H1 (cell line): ENCODE results near the gene SLC7A7. TPM values are rescaled to one million over a fixed set of nuclear protein-coding genes. Genes with fewer than 3 reads are reported as not detected.

ENCODE experiments used
- CTCF ChIA-PET: fragments of 300-600 bp; sonication (Branson Sonifier 250); formaldehyde crosslinking; loops from one replicate; lab custom pipeline; 2021; ENCODE audit not compliant: partially characterized antibody; lab: Charles Lee
- POLR2A ChIA-PET: fragments of 300-600 bp; sonication (Branson Sonifier 250); formaldehyde crosslinking; loops from one replicate; lab custom pipeline; 2021; ENCODE audit warnings: inconsistent platforms; ENCODE audit not compliant: partially characterized antibody; lab: Charles Lee
- DNase-seq, 2 experiments: peaks; one replicate each; pipeline versions ENCODE4 v3.0.0 to v3.0.0-alpha.2; 2010 to 2022; ENCODE audit warnings: low spot score in 2 of 2, low read depth in 1 of 2, mixed read lengths in 1 of 2
- FAIRE-seq: peaks from 2 replicates; lab custom pipeline; 2011; peaks lifted over from hg19 to GRCh38; lab: Jason Lieb, UNC
- H2AFZ ChIP-seq: 2 replicates; pipeline ENCODE4 v1.8.1; 2012; ENCODE audit warnings: low read length, inconsistent platforms
- H2AK5ac ChIP-seq: 2 replicates; pipeline ENCODE4 v1.6.1; 2013; ENCODE audit warnings: low read depth, low read length
- H2BK120ac ChIP-seq: replicated peaks from 2 replicates; pipeline ENCODE3; 2013; ENCODE audit warnings: low read depth, low read length, inconsistent platforms
- H2BK12ac ChIP-seq: 2 replicates; pipeline ENCODE4 v1.6.1; 2013; ENCODE audit warnings: low read depth, low read length
- H2BK15ac ChIP-seq: 2 replicates; pipeline ENCODE4 v1.6.1; 2013; ENCODE audit warnings: low read length
- H2BK20ac ChIP-seq: 2 replicates; pipeline ENCODE4 v1.6.1; 2013; ENCODE audit warnings: low read length
- H2BK5ac ChIP-seq: 2 replicates; pipeline ENCODE4 v1.6.1; 2013; ENCODE audit warnings: low read depth, low read length
- H3K14ac ChIP-seq: 2 replicates; pipeline ENCODE4 v1.6.1; 2013; ENCODE audit warnings: inconsistent platforms; ENCODE audit not compliant: insufficient read length
- H3K18ac ChIP-seq: 2 replicates; pipeline ENCODE4 v1.6.1; 2013; ENCODE audit warnings: low read length; ENCODE audit errors: extremely low read depth
- H3K23ac ChIP-seq: 2 replicates; pipeline ENCODE4 v1.6.1; 2013; ENCODE audit warnings: inconsistent platforms; ENCODE audit not compliant: insufficient read length
- H3K23me2 ChIP-seq: 2 replicates; pipeline ENCODE4 v1.6.1; 2013; ENCODE audit warnings: low read depth, low read length
- H3K27ac ChIP-seq: 2 replicates; pipeline ENCODE4 v1.6.1; 2011; ENCODE audit warnings: low read depth, low read length, inconsistent platforms
- H3K27me3 ChIP-seq, 4 experiments: replicated peaks in 1 of 4; 1 replicate in 1 of 4; 2 replicates in 3 of 4; pipeline versions ENCODE4 v1.6.1 to v1.8.1; 2011 to 2013; ENCODE audit warnings: low read length in 3 of 4, mild to moderate bottlenecking in 3 of 4, inconsistent platforms in 2 of 4, mixed read lengths in 2 of 4, moderate library complexity in 1 of 4; ENCODE audit not compliant: control insufficient read depth in 3 of 4, insufficient read depth in 3 of 4; ENCODE audit errors: extremely low read depth in 1 of 4
- H3K36me3 ChIP-seq, 4 experiments: 2 replicates each; pipeline versions ENCODE4 v1.6.1 to v1.8.1; 2011 to 2013; ENCODE audit warnings: mild to moderate bottlenecking in 4 of 4, low read length in 3 of 4, moderate library complexity in 2 of 4, control low read depth in 1 of 4, inconsistent platforms in 1 of 4; ENCODE audit not compliant: insufficient read depth in 4 of 4, control insufficient read depth in 2 of 4
- H3K4ac ChIP-seq: replicated peaks from 2 replicates; pipeline ENCODE3; 2013; ENCODE audit warnings: low read length, low read depth, mixed read lengths, inconsistent platforms; ENCODE audit not compliant: insufficient read length
- H3K4me1 ChIP-seq, 4 experiments: replicated peaks in 1 of 4; 1 replicate in 1 of 4; 2 replicates in 3 of 4; pipeline versions ENCODE4 v1.6.1 to v1.8.1; 2011 to 2013; ENCODE audit warnings: low read length in 3 of 4, inconsistent platforms in 2 of 4, mixed read lengths in 1 of 4; ENCODE audit not compliant: insufficient read depth in 4 of 4, control insufficient read depth in 3 of 4
- H3K4me2 ChIP-seq, 2 experiments: 2 replicates each; pipeline versions ENCODE4 v1.6.1 to v1.8.1; 2011 to 2013; ENCODE audit warnings: low read depth in 2 of 2, low read length in 2 of 2, control low read depth in 1 of 2, inconsistent platforms in 1 of 2, mild to moderate bottlenecking in 1 of 2; ENCODE audit not compliant: insufficient read depth in 1 of 2
- H3K4me3 ChIP-seq, 4 experiments: fragments of 200-600, 300-600 bp in 1 of 4; sonication (generic), shearing (Covaris generic), sonication (Bioruptor Twin) in 1 of 4; 2 replicates each; pipeline versions ENCODE4 v1.5.1 to v1.8.1; 2011 to 2016; ENCODE audit warnings: low read length in 4 of 4, low read depth in 3 of 4, control low read depth in 2 of 4, inconsistent platforms in 2 of 4, mild to moderate bottlenecking in 2 of 4, mixed read lengths in 1 of 4, moderate library complexity in 1 of 4; ENCODE audit not compliant: insufficient read depth in 2 of 4; ENCODE audit errors: extremely low read depth in 1 of 4
- H3K56ac ChIP-seq: replicated peaks from 2 replicates; pipeline ENCODE3; 2013; ENCODE audit warnings: low read depth, mild to moderate bottlenecking, mixed read lengths, low read length, inconsistent platforms; ENCODE audit not compliant: insufficient read length
- H3K79me1 ChIP-seq: 2 replicates; pipeline ENCODE4 v1.6.1; 2013; ENCODE audit warnings: low read depth, low read length, control low read depth
- H3K79me2 ChIP-seq, 2 experiments: 2 replicates each; pipeline versions ENCODE4 v1.6.1 to v1.8.1; 2012 to 2013; ENCODE audit warnings: low read length in 2 of 2, mild to moderate bottlenecking in 2 of 2, inconsistent platforms in 1 of 2; ENCODE audit not compliant: insufficient read depth in 2 of 2, control insufficient read depth in 1 of 2
- H3K9ac ChIP-seq, 4 experiments: replicated peaks in 1 of 4; 1 replicate in 1 of 4; 2 replicates in 3 of 4; pipeline versions ENCODE4 v1.6.1 to v1.8.1; 2011 to 2013; ENCODE audit warnings: low read depth in 3 of 4, low read length in 3 of 4, control low read depth in 2 of 4, mild to moderate bottlenecking in 2 of 4, moderate library complexity in 2 of 4, inconsistent platforms in 1 of 4; ENCODE audit errors: extremely low read depth in 1 of 4
- H3K9me3 ChIP-seq, 2 experiments: 2 replicates each; pipeline versions ENCODE4 v1.6.1 to v1.8.1; 2012 to 2013; ENCODE audit warnings: mild to moderate bottlenecking in 2 of 2, moderate library complexity in 2 of 2, control low read depth in 1 of 2, inconsistent platforms in 1 of 2, low read depth in 1 of 2, low read length in 1 of 2, mixed read lengths in 1 of 2; ENCODE audit not compliant: insufficient read depth in 2 of 2
- H4K20me1 ChIP-seq, 2 experiments: replicated peaks in 1 of 2; 2 replicates each; pipeline versions ENCODE3 to v1.8.1; 2011 to 2013; ENCODE audit warnings: inconsistent platforms in 2 of 2, low read length in 2 of 2, mild to moderate bottlenecking in 1 of 2; ENCODE audit not compliant: insufficient read depth in 2 of 2, control insufficient read depth in 1 of 2
- H4K5ac ChIP-seq: 2 replicates; pipeline ENCODE4 v1.6.1; 2013; ENCODE audit warnings: low read length, low read depth, mixed read lengths, inconsistent platforms; ENCODE audit not compliant: insufficient read length
- H4K8ac ChIP-seq: 2 replicates; pipeline ENCODE4 v1.8.0; 2013; ENCODE audit warnings: mild to moderate bottlenecking, moderate library complexity, low read length, inconsistent platforms; ENCODE audit not compliant: insufficient read depth; ENCODE audit errors: extremely low read depth
- H4K91ac ChIP-seq: replicated peaks from 2 replicates; pipeline ENCODE3; 2013; ENCODE audit warnings: low read length, mixed read lengths, inconsistent platforms; ENCODE audit not compliant: insufficient read length
- ASH2L ChIP-seq: fragments of 200-600, 300-600 bp; sonication (generic); IDR thresholded peaks from one replicate; pipeline ENCODE4 v1.7.1; 2017; ENCODE audit warnings: low read length
- BACH1 ChIP-seq: IDR thresholded peaks from 2 replicates; pipeline ENCODE4 v1.6.1; 2012; ENCODE audit warnings: low read length, improper control_type of control experiment
- CEBPB ChIP-seq: IDR thresholded peaks from 2 replicates; pipeline ENCODE4 v1.6.1; 2012; ENCODE audit warnings: low read depth, low read length
- CHD1 ChIP-seq: IDR thresholded peaks from 2 replicates; pipeline ENCODE4 v1.6.1; 2012; ENCODE audit warnings: low read depth, low read length, improper control_type of control experiment
- CHD2 ChIP-seq: IDR thresholded peaks from 2 replicates; pipeline ENCODE4 v1.6.1; 2012; ENCODE audit warnings: low read length, improper control_type of control experiment
- POLR2A ChIP-seq, 2 experiments: IDR thresholded peaks; 1 replicate in 1 of 2; 2 replicates in 1 of 2; pipeline ENCODE4 v1.6.1; 2011; ENCODE audit warnings: low read depth in 2 of 2, low read length in 2 of 2, mild to moderate bottlenecking in 2 of 2; ENCODE audit errors: control extremely low read depth in 1 of 2
- POLR2AphosphoS5 ChIP-seq: IDR thresholded peaks from 2 replicates; pipeline ENCODE4 v1.6.1; 2011; ENCODE audit warnings: low read depth, low read length
- RFX5 ChIP-seq: IDR thresholded peaks from 2 replicates; pipeline ENCODE4 v1.6.1; 2011; ENCODE audit warnings: low read depth, low read length, improper control_type of control experiment, borderline replicate concordance
- SRF ChIP-seq: IDR thresholded peaks from 2 replicates; pipeline ENCODE4 v1.6.1; 2011; ENCODE audit warnings: mild to moderate bottlenecking, low read depth, low read length, moderate library complexity
- TBP ChIP-seq: IDR thresholded peaks from 2 replicates; pipeline ENCODE4 v1.6.1; 2011; ENCODE audit warnings: low read depth, low read length, improper control_type of control experiment
- ZNF274 ChIP-seq: IDR thresholded peaks from 2 replicates; pipeline ENCODE4 v1.7.0; 2012; ENCODE audit warnings: low read length, borderline replicate concordance; ENCODE audit errors: extremely low read depth
- WGBS, 2 experiments: shearing (Covaris generic) in 1 of 2; methylation state at CpG; one replicate each; pipeline versions ENCODE4 v1.1.6 to v1.1.7; 2013 to 2015; ENCODE audit warnings: low lambda C conversion rate in 2 of 2, mixed read lengths in 2 of 2, inconsistent platforms in 1 of 2, low coverage in 1 of 2, missing lambda C conversion rate in 1 of 2; ENCODE audit not compliant: insufficient replicate concordance in 2 of 2, insufficient coverage in 1 of 2, insufficient read length in 1 of 2; ENCODE audit errors: extremely low coverage in 1 of 2, missing lambda C conversion rate in 1 of 2; 5-methylcytosine and 5-hydroxymethylcytosine counted together
- polyA plus RNA-seq, 7 experiments: library from polyadenylated mRNA; depleted of rRNA in 3 of 7; stranded (reverse) in 5 of 7; unstranded in 2 of 7; fragments of >200 nt in 5 of 7; fragments of 200-250 nt in 2 of 7; gene quantifications; 1 replicate in 5 of 7; 2 replicates in 1 of 7; 4 replicates in 1 of 7; pipeline versions ENCODE4 v1.2.1 to v1.2.3, GENCODE V29; 2011 to 2013; ENCODE audit warnings: missing spikeins in 2 of 7, mixed read lengths in 2 of 7
- total RNA-seq: library from RNA; stranded (reverse); fragmentation: NEBNext Ultra II Directional; extraction: Animal tissue kit (Norgen Biotek cat#: 25700); gene quantifications from 2 replicates; pipeline ENCODE4 v1.2.1, GENCODE V29; 2021

The SLC7A7 gene
- total and polyA plus RNA-seq, 2 of the 8 experiments (the other 6 are each of a cell fraction or from before 2014, with no cell fraction given): 5.8 to 14.9 TPM

DNA sequence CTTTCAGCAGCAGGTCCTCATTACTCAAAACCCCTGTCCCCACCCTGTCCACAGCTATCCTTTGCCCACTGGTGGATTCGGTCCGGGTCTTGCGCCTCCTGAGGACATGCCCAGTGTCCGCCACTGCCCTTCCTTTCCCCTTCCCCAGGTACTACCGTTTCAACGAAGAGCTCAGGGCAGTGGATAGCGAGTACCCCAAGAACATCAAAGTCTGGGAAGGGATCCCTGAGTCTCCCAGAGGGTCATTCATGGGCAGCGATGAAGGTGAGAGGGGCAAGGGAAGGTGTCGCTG, 29.8 kb upstream of the SLC7A7 start:
- H4K5ac ChIP-seq: no peak overlapping the region
- H2BK15ac ChIP-seq: no peak overlapping the region
- no peak overlapping the region for H2BK120ac ChIP-seq
- H3K4ac ChIP-seq: no peak overlapping the region
- 94% methylated on average over 9 of the region's 9 CpGs; no CpG with 5 or more reads in 1 of the 2 experiments for WGBS, 2 experiments
- H3K14ac ChIP-seq: no peak overlapping the region
- H2AK5ac ChIP-seq: no peak overlapping the region; the same call in 1 of the 2 replicates
- no peak overlapping the region for H4K8ac ChIP-seq
- H3K79me2 ChIP-seq: no peaks in the 10 kb centered on the region
- H3K4me1 ChIP-seq: peaks cover 4 to 18% (median 10%) of the 10 kb centered on the region in 4 experiments; a peak in 6 of 7 replicates
- CTCF ChIA-PET: interaction anchor here (0.7 to 56.0 kb wide), 6 partner anchors 14 to 275 kb away, joined by 3 to 1562 read pairs (median 6); partner anchors contain the start of genes LRP10, MMP14, MRPL52 and REM2
- no peak overlapping the region for H3K18ac ChIP-seq
- no peak for TF ChIP-seq RFX5
- no peak for TF ChIP-seq POLR2A (IDR thresholded peaks at IDR 0.05; ENCODE audit: control extremely low read depth in 1 of 2, low read depth in 2 of 2, low read length in 2 of 2)
- TF ChIP-seq POLR2AphosphoS5: no peak
- no peak for TF ChIP-seq TBP
- TF ChIP-seq CHD2: no peak
- TF ChIP-seq BACH1: no peak
- TF ChIP-seq ASH2L: no peak
- TF ChIP-seq CHD1: no peak
- TF ChIP-seq SRF: no peak
- TF ChIP-seq ZNF274: no peak
- TF ChIP-seq CEBPB: no peak
- H2BK20ac ChIP-seq: no peak overlapping the region
- no peaks in the 10 kb centered on the region for H3K9me3 ChIP-seq
- no peaks in the 10 kb centered on the region for H3K27me3 ChIP-seq
- H3K4me2 ChIP-seq: no peak overlapping the region
- H3K36me3 ChIP-seq: peaks cover 7 to 44% (median 32%) of the 10 kb centered on the region in 4 experiments; a peak in 7 of 8 replicates
- H3K4me3 ChIP-seq: no peak overlapping the region
- no peak overlapping the region for H3K9ac ChIP-seq
- no peaks in the 10 kb centered on the region for H3K23me2 ChIP-seq
- no peak overlapping the region for H3K23ac ChIP-seq
- no peak overlapping the region for H4K91ac ChIP-seq
- H2AFZ ChIP-seq: no peak overlapping the region
- peaks cover 0 to 2% of the 10 kb centered on the region in 2 experiments for H4K20me1 ChIP-seq
- POLR2A ChIA-PET: interaction anchor here (1.1 to 13.9 kb wide), 4 partner anchors 11 to 52 kb away, joined by 3 to 203 read pairs (median 7); partner anchors contain the start of genes MMP14 and MRPL52
- H3K79me1 ChIP-seq: no peaks in the 10 kb centered on the region
- no peak for FAIRE-seq
- H2BK5ac ChIP-seq: no peak overlapping the region
- no peak for DNase-seq
- H3K56ac ChIP-seq: no peak overlapping the region
- no peak overlapping the region for H3K27ac ChIP-seq
- no peak overlapping the region for H2BK12ac ChIP-seq
